ENCODE measurements around the gene NDUFS8. TPM values are rescaled to one million over a fixed set of nuclear protein-coding genes. Genes with fewer than 3 reads are reported as not detected.

The NDUFS8 gene
- total RNA-seq, 4 donors from 2014 or later, result 53.4 to 291 (median 139) TPM

DNA sequence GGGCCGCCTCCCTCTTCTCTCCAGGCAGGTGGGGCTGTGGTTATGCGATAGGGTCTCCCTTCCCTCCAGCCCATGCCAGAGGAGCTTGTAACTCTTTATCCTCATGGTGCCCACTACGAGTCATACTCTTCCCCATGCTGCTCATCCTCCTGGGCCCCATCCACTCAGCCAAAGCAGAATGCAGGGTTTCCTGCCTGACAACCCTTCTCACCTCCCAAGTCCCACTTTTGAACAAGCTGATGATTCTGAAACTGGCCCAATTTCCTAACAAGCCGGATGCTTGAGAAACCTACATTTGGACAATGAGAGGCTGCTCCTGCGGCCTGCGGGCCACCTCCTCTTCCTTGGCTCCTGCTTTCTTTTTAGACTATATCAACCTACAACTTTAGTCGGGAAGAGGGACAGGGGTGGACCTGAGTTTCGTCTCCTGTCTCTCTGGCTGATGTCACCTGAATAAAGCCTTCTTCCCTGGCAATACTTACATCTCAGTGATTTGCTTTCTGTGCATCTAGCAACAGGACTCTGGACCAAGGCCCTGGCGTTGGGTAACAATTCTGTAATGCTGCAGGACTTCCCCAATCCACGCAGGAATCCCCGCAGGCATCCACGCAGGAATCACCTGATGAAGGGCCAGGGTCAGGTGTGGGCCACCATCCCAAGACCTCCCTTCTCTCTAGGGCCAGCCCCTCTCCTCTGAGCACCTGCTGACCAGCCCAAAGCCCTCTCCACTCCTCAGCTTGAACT lies 1.5 kb upstream of the NDUFS8 start:
- H3K4me1 ChIP-seq, result peaks cover 8 to 9% of the 10 kb centered on the region in 2 donors
- no peaks in the 10 kb centered on the region for H3K9me3 ChIP-seq
- no peaks in the 10 kb centered on the region for H3K36me3 ChIP-seq
- no peak for TF ChIP-seq POLR2A (IDR thresholded peaks at IDR 0.05)
- TF ChIP-seq, protein P1, sequence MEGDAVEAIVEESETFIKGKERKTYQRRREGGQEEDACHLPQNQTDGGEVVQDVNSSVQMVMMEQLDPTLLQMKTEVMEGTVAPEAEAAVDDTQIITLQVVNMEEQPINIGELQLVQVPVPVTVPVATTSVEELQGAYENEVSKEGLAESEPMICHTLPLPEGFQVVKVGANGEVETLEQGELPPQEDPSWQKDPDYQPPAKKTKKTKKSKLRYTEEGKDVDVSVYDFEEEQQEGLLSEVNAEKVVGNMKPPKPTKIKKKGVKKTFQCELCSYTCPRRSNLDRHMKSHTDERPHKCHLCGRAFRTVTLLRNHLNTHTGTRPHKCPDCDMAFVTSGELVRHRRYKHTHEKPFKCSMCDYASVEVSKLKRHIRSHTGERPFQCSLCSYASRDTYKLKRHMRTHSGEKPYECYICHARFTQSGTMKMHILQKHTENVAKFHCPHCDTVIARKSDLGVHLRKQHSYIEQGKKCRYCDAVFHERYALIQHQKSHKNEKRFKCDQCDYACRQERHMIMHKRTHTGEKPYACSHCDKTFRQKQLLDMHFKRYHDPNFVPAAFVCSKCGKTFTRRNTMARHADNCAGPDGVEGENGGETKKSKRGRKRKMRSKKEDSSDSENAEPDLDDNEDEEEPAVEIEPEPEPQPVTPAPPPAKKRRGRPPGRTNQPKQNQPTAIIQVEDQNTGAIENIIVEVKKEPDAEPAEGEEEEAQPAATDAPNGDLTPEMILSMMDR (IDR thresholded peaks at IDR 0.05), result no peak
- no peak for DNase-seq
- H3K27ac ChIP-seq, result no peak overlapping the region
- H3K27me3 ChIP-seq, result no peaks in the 10 kb centered on the region
- H3K4me3 ChIP-seq, result no peak overlapping the region
- intact Hi-C loops (cut with DNase I; ENCODE audit: low total_unique reads), result no loop called here

- peak overlapping the region; percentile 78 to 89 for H3K27ac ChIP-seq
- TF ChIP-seq POLR2A (IDR thresholded peaks at IDR 0.05), result no peak
- TF ChIP-seq, protein P1 (IDR thresholded peaks at IDR 0.05), result no peak
- DNase-seq, result peak in 1 of 2 donors; percentile 39
- H3K9me3 ChIP-seq, result no peaks in the 10 kb centered on the region
- no peaks in the 10 kb centered on the region for H3K27me3 ChIP-seq
- H3K4me1 ChIP-seq, result peaks cover 8 to 9% of the 10 kb centered on the region in 2 donors
- peak overlapping the region; percentile 70 to 92 for H3K4me3 ChIP-seq
- intact Hi-C loops (cut with DNase I; ENCODE audit: low total_unique reads), result no loop called here
- no peaks in the 10 kb centered on the region for H3K36me3 ChIP-seq
Measured at GRCh38 chr11:68031144-68031464, 623 bp downstream of the NDUFS8 start.

DNA sequence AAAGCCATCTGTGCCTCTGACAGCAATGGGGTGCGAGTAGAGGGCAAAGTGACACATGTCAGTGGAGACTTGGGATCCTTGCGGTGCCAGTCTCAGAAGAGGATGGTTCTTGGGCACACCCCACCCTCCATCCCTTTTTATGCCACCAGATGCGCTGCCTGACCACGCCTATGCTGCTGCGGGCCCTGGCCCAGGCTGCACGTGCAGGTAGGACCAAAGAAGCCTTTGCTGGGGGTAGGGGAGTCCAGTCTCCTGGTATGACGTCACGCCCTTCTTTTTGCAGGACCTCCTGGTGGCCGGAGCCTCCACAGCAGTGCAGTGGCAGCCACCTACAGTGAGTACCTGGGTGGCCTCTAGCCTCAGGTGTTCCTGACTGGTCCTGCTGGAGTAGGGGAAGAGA lies 1.5 kb downstream of the NDUFS8 start:
- TF ChIP-seq, protein P1 (IDR thresholded peaks at IDR 0.05), result no peak
- no peak for TF ChIP-seq POLR2A (IDR thresholded peaks at IDR 0.05)
- peaks cover 8 to 9% of the 10 kb centered on the region in 2 donors for H3K4me1 ChIP-seq
- no peak overlapping the region for H3K27ac ChIP-seq
- no peak for DNase-seq
- intact Hi-C loops (cut with DNase I; ENCODE audit: low total_unique reads), result no loop called here
- no peaks in the 10 kb centered on the region for H3K36me3 ChIP-seq
- no peak overlapping the region for H3K4me3 ChIP-seq
- no peaks in the 10 kb centered on the region for H3K9me3 ChIP-seq
- H3K27me3 ChIP-seq, result no peaks in the 10 kb centered on the region

GRCh38 chr11:68032997-68033707 lies 2.7 kb downstream of the NDUFS8 start:
- Histone ChIP-seq H3K4me3 (no peak overlapping the region), H3K27me3 (no peaks in the 10 kb centered on the region), H3K4me1 (peaks cover 10 to 13% of the 10 kb centered on the region in 2 donors), H3K36me3 (no peaks in the 10 kb centered on the region), H3K27ac (no peak overlapping the region), H3K9me3 (no peaks in the 10 kb centered on the region)
- intact Hi-C loops (cut with DNase I; ENCODE audit: low total_unique reads), result no loop called here
- TF ChIP-seq, protein P1 (IDR thresholded peaks at IDR 0.05), result no peak
- TF ChIP-seq POLR2A (IDR thresholded peaks at IDR 0.05), result no peak
- no peak for DNase-seq

GRCh38 chr11:68033708-68034045 lies 3.2 kb downstream of the NDUFS8 start:
- TF ChIP-seq POLR2A (IDR thresholded peaks at IDR 0.05), result no peak
- TF ChIP-seq, protein P1 (IDR thresholded peaks at IDR 0.05), result no peak
- intact Hi-C loops (cut with DNase I; ENCODE audit: low total_unique reads), result no loop called here
- DNase-seq, result no peak
- no peak overlapping the region for H3K27ac ChIP-seq
- no peaks in the 10 kb centered on the region for H3K27me3 ChIP-seq
- no peaks in the 10 kb centered on the region for H3K36me3 ChIP-seq
- no peak overlapping the region for H3K4me3 ChIP-seq
- no peaks in the 10 kb centered on the region for H3K9me3 ChIP-seq
- peaks cover 13 to 18% of the 10 kb centered on the region in 2 donors for H3K4me1 ChIP-seq

All from uterus (tissue), 4 donors.